AG04450 (cell line): ENCODE results near the gene NCOA6. TPM values are rescaled to one million over a fixed set of nuclear protein-coding genes. Genes with fewer than 3 reads are reported as not detected.

ENCODE experiments used
- CTCF ChIA-PET: fragments of 300-600, 350-600 bp; formaldehyde crosslinking; extraction: SDS; loops from one replicate; lab custom pipeline; 2022; ENCODE audit warnings: antibody characterized with exemption, inconsistent platforms; lab: Charles Lee
- POLR2A ChIA-PET: fragments of 350-600 bp; formaldehyde crosslinking; extraction: SDS; loops from one replicate; lab custom pipeline; 2021; ENCODE audit warnings: antibody characterized with exemption, inconsistent platforms; lab: Yijun Ruan, JAX
- DNase-seq: peaks from one replicate; pipeline ENCODE4 v3.0.0-alpha.2; 2011; ENCODE audit warnings: low read depth, low spot score
- H3K27ac ChIP-seq: one replicate; pipeline ENCODE4 v1.5.1; 2012; ENCODE audit warnings: low read depth, low read length, control low read depth
- H3K27me3 ChIP-seq: one replicate; pipeline ENCODE4 v1.6.0; 2012; ENCODE audit warnings: low read length; ENCODE audit not compliant: control insufficient read depth, insufficient read depth
- H3K4me3 ChIP-seq: 2 replicates; pipeline ENCODE4 v1.5.1; 2011; ENCODE audit warnings: mild to moderate bottlenecking, low read depth, low read length, control low read depth
- H3K9me3 ChIP-seq: 2 replicates; pipeline ENCODE4 v1.5.1; 2012; ENCODE audit warnings: low read length; ENCODE audit not compliant: control insufficient read depth, insufficient read depth
- CTCF ChIP-seq: IDR thresholded peaks from 2 replicates; pipeline ENCODE4 v1.5.1; 2011; ENCODE audit warnings: low read depth, low read length, control low read depth, inconsistent platforms
- polyA plus RNA-seq: library from polyadenylated mRNA; depleted of rRNA; stranded (reverse); fragments of >200 nt; gene quantifications from 2 replicates; pipeline ENCODE4 v1.2.3, GENCODE V29; 2011

The NCOA6 gene
- polyA plus RNA-seq, 1 experiment = 15.5 TPM

DNA sequence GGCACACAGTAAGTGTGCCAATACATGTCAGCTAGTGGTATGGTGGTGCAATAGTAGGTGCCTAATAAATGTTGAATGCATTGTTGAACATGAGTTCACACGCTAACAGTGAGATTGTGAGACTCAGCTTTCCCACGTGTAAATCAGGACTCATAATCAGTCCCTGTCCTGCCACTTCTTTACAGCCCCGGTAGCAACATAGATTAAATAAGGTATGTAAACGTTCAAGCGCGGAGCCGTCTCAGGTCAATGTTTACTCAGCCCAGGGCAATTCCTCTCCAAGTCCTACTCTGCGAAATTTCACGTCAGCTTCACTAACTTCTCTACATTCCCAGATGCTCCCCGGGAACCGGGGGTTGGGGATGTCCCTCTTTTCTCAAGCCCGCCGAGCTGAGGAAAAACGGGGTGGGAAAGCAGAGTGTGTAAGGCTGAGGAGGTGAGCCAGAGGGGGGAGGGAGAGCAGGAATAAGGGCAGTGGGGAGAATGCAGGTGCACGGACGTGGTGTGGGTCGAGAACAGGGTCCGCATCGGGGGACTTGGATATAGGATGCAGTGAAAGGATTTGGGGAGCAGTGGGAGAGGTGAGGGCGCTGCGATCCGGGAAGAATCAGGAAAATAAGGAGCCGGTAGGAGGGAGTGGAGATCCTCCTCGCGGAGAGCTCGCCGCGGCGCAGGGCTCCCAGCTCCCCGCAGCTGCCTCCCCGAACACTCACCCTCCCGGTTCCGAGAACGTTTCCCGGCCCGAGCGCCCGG lies 121.9 kb downstream of the NCOA6 start:
- no peak for TF ChIP-seq CTCF
- H3K4me3 ChIP-seq = peak overlapping the region; percentile 86
- H3K27ac ChIP-seq = peak overlapping the region; percentile 73
- no peak for DNase-seq
- no peaks in the 10 kb centered on the region for H3K9me3 ChIP-seq
- H3K27me3 ChIP-seq = peaks cover 2% of the 10 kb centered on the region
- ChIA-PET CTCF (interaction anchor here (1.1 to 4.1 kb wide), 2 partner anchors 124 to 392 kb away, joined by 3 to 10 read pairs; no protein-coding TSS in a partner anchor), POLR2A (interaction anchor here (0.7 to 1.9 kb wide), 5 partner anchors 10 to 145 kb away, joined by 3 to 7 read pairs (median 5); partner anchors contain the start of gene MAP1LC3A)

DNA sequence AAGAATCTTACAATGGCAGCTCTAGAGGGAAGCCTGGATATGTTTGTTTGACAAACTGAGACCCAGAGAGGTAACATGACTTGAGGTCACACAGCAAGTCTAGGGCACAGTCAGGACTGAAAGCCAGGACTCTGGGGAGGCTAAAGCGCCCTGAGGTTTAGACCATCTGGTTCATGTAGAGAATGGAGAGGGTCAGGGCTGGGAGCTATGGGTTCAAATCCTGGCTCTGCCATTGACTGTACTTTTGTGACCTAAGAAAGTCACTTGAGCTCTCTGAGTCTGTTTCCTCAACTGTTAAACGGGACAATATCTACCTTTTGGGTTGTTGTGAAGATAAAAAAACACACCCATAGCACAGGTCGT lies 122.4 kb downstream of the NCOA6 start:
- DNase-seq = no peak
- Histone ChIP-seq H3K27me3 (peaks cover 2% of the 10 kb centered on the region), H3K4me3 (peak overlapping the region; percentile 86; the same call in 1 of the 2 replicates), H3K27ac (no peak overlapping the region), H3K9me3 (no peaks in the 10 kb centered on the region)
- CTCF ChIA-PET = interaction anchor here (4.1 kb wide), 1 partner anchor 124 kb away, joined by 10 read pairs; no protein-coding TSS in a partner anchor
- POLR2A ChIA-PET = interaction anchor here (0.7 to 1.9 kb wide), 3 partner anchors 11 to 144 kb away, joined by 3 to 7 read pairs (median 5); partner anchors contain the start of gene MAP1LC3A
- no peak for TF ChIP-seq CTCF

GRCh38 chr20:34701405-34702085 lies 123.9 kb downstream of the NCOA6 start:
- POLR2A ChIA-PET = no interaction called here
- H3K27ac ChIP-seq = no peak overlapping the region
- H3K4me3 ChIP-seq = no peak overlapping the region
- no peaks in the 10 kb centered on the region for H3K9me3 ChIP-seq
- DNase-seq = no peak
- TF ChIP-seq CTCF = no peak
- CTCF ChIA-PET = no interaction called here
- peaks cover 2% of the 10 kb centered on the region for H3K27me3 ChIP-seq

DNA sequence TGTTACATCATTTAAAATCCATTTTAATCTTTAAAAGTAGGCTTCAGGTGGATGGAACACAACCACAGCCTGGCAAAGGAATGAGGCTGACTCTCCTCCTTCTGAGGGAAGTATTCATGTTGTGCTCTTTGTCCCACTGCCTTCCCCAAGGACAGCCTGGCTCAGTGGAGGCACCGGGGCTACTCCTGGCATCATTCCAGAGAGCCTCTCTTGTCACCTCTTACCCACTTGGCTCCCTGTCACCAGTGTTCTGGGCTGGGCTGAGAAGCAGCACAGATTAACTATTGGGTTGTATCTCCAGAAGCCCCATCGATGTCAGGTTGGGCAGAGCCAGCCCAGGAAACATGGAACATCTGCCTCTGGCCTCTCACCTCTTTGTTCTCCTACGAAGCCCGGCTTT lies 132.0 kb downstream of the NCOA6 start:
- Histone ChIP-seq H3K4me3 (no peak overlapping the region), H3K9me3 (no peaks in the 10 kb centered on the region), H3K27me3 (no peaks in the 10 kb centered on the region), H3K27ac (no peak overlapping the region)
- POLR2A ChIA-PET = no interaction called here
- TF ChIP-seq CTCF = no peak
- no peak for DNase-seq
- CTCF ChIA-PET = interaction anchor here (0.6 kb wide), 1 partner anchor 1848 kb away, joined by 3 read pairs; no protein-coding TSS in a partner anchor

- no peak for DNase-seq
- ChIA-PET POLR2A (interaction anchor here (0.9 kb wide), 1 partner anchor 12 kb away, joined by 3 read pairs; the partner anchor contains the start of gene TP53INP2), CTCF (no interaction called here)
- H3K9me3 ChIP-seq = no peaks in the 10 kb centered on the region
- no peak for TF ChIP-seq CTCF
- no peak overlapping the region for H3K27ac ChIP-seq
- no peaks in the 10 kb centered on the region for H3K27me3 ChIP-seq
- H3K4me3 ChIP-seq = no peak overlapping the region
These were observed 133.6 kb downstream of the NCOA6 start for GRCh38 chr20:34691838-34692237.
